HG03521 (cell line): ENCODE results near the gene CELF4.

ENCODE experiments used
- ATAC-seq: cut with Tn5 transposase; IDR thresholded peaks from one replicate; pipeline ENCODE4 v1.9.1; 2021; ENCODE audit warnings: mild to moderate bottlenecking, moderate library complexity; ENCODE audit not compliant: unreplicated experiment

Gene CELF4

GRCh38 chr18:37247497-37248161 is 318.0 kb downstream of the CELF4 start:
- no peak for ATAC-seq

GRCh38 chr18:37246779-37247340 is 318.7 kb downstream of the CELF4 start:
- no peak for ATAC-seq

- ATAC-seq, result no peak
Measured at GRCh38 chr18:37244618-37245017, 321.0 kb downstream of the CELF4 start.

GRCh38 chr18:37243741-37244140 is 321.9 kb downstream of the CELF4 start:
- no peak for ATAC-seq

GRCh38 chr18:37242826-37243560 is 322.6 kb downstream of the CELF4 start:
- no peak for ATAC-seq

- no peak for ATAC-seq
Measured at GRCh38 chr18:37242091-37242490, 323.5 kb downstream of the CELF4 start.

- ATAC-seq, result no peak
Measured at GRCh38 chr18:37238282-37239108, 327.1 kb downstream of the CELF4 start.

- no peak for ATAC-seq
Measured at GRCh38 chr18:37235583-37235982, 330.0 kb downstream of the CELF4 start.

- ATAC-seq, result no peak
Measured at GRCh38 chr18:37231251-37231650, 334.3 kb downstream of the CELF4 start.

GRCh38 chr18:37230768-37231167 is 334.8 kb downstream of the CELF4 start:
- ATAC-seq, result no peak

GRCh38 chr18:37225279-37225678 is 340.3 kb downstream of the CELF4 start:
- no peak for ATAC-seq

GRCh38 chr18:37222999-37223378 is 342.6 kb downstream of the CELF4 start:
- no peak for ATAC-seq

GRCh38 chr18:37222354-37222998 is 343.1 kb downstream of the CELF4 start:
- ATAC-seq, result no peak

GRCh38 chr18:37219257-37219656 is 346.3 kb downstream of the CELF4 start:
- ATAC-seq, result no peak

- ATAC-seq, result no peak
Measured at GRCh38 chr18:37218022-37218590, 347.5 kb downstream of the CELF4 start.

GRCh38 chr18:37210781-37211180 is 354.8 kb downstream of the CELF4 start:
- no peak for ATAC-seq

GRCh38 chr18:37207343-37207742 is 358.3 kb downstream of the CELF4 start:
- no peak for ATAC-seq

- ATAC-seq, result no peak
Measured at GRCh38 chr18:37199741-37200140, 365.9 kb downstream of the CELF4 start.
